CD14-positive monocyte (primary cell): ENCODE results near the gene OTUD7B. TPM values are rescaled to one million over a fixed set of nuclear protein-coding genes. Genes with fewer than 3 reads are reported as not detected.
A peak's percentile ranks its signal among the peaks of the same experiment; 100 is the strongest.

Source experiments
- DNase-seq, 3 donors: peaks; one replicate each; pipeline ENCODE4 v3.0.0-alpha.2; 2011 to 2022
- H2AFZ ChIP-seq: 2 replicates; pipeline ENCODE4 v1.6.0; 2012; ENCODE audit warnings: mild to moderate bottlenecking, low read depth, low read length, inconsistent platforms; ENCODE audit not compliant: insufficient read depth, poor library complexity, severe bottlenecking
- H3K27ac ChIP-seq, 2 donors: 1 replicate in 1 of 2; 2 replicates in 1 of 2; pipeline ENCODE4 v1.5.1; 2012 to 2013; ENCODE audit warnings: low read length in 2 of 2, control low read depth in 1 of 2, inconsistent platforms in 1 of 2, low read depth in 1 of 2, mild to moderate bottlenecking in 1 of 2
- H3K27me3 ChIP-seq, 2 donors: one replicate each; pipeline versions ENCODE4 v1.6.0 to v1.6.1; 2011 to 2013; ENCODE audit warnings: low read length in 2 of 2; ENCODE audit not compliant: control insufficient read depth in 2 of 2, insufficient read depth in 2 of 2
- H3K36me3 ChIP-seq, 2 donors: replicated peaks in 1 of 2; 1 replicate in 1 of 2; 2 replicates in 1 of 2; pipeline versions ENCODE4 v1.5.1 to v1.6.1; 2012 to 2013; ENCODE audit warnings: low read length in 2 of 2, control low read depth in 1 of 2, inconsistent platforms in 1 of 2, mild to moderate bottlenecking in 1 of 2; ENCODE audit not compliant: insufficient read depth in 2 of 2, control insufficient read depth in 1 of 2
- H3K4me1 ChIP-seq, 2 donors: 1 replicate in 1 of 2; 2 replicates in 1 of 2; pipeline versions ENCODE4 v1.5.1 to v1.6.1; 2012 to 2013; ENCODE audit warnings: low read length in 2 of 2, control low read depth in 1 of 2, inconsistent platforms in 1 of 2, mild to moderate bottlenecking in 1 of 2, moderate library complexity in 1 of 2; ENCODE audit not compliant: insufficient read depth in 2 of 2, control insufficient read depth in 1 of 2
- H3K4me2 ChIP-seq: replicated peaks from 2 replicates; pipeline ENCODE3; 2012; ENCODE audit warnings: low read length, moderate library complexity, mild to moderate bottlenecking; ENCODE audit not compliant: poor library complexity, severe bottlenecking; ENCODE audit errors: extremely low read depth
- H3K4me3 ChIP-seq, 3 experiments: fragments of 200-600 bp in 1 of 3; sonication (generic) in 1 of 3; replicated peaks in 1 of 3; 1 replicate in 2 of 3; 2 replicates in 1 of 3; pipeline ENCODE4 v1.5.1; 2011 to 2013; ENCODE audit warnings: low read length in 3 of 3, mild to moderate bottlenecking in 3 of 3, control low read depth in 2 of 3, low read depth in 2 of 3, inconsistent platforms in 1 of 3, moderate library complexity in 1 of 3
- H3K79me2 ChIP-seq: 2 replicates; pipeline ENCODE4 v1.6.0; 2012; ENCODE audit warnings: mild to moderate bottlenecking, control low read depth, inconsistent platforms, low read length, moderate library complexity; ENCODE audit not compliant: insufficient read depth
- H3K9ac ChIP-seq: 2 replicates; pipeline ENCODE4 v1.6.0; 2017; ENCODE audit warnings: low read length, mild to moderate bottlenecking; ENCODE audit not compliant: insufficient read depth, poor library complexity, severe bottlenecking
- H3K9me3 ChIP-seq, 2 donors: replicated peaks in 1 of 2; 1 replicate in 1 of 2; 2 replicates in 1 of 2; pipeline versions ENCODE4 v1.5.1 to v1.6.1; 2012 to 2013; ENCODE audit warnings: low read length in 2 of 2, control low read depth in 1 of 2; ENCODE audit not compliant: control insufficient read depth in 1 of 2, insufficient read depth in 1 of 2
- H4K20me1 ChIP-seq: 2 replicates; pipeline ENCODE4 v1.6.0; 2012; ENCODE audit warnings: mild to moderate bottlenecking, low read length, control low read depth, moderate library complexity; ENCODE audit not compliant: insufficient read depth
- H3K27ac Mint-ChIP-seq, 7 donors: one replicate each; pipeline ENCODE4 v1.8.0; 2020; ENCODE audit warnings: mild to moderate bottlenecking in 7 of 7, mixed read lengths in 7 of 7, moderate library complexity in 6 of 7, inconsistent platforms in 2 of 7
- H3K27me3 Mint-ChIP-seq, 3 donors: one replicate each; pipeline ENCODE4 v1.8.0; 2021 to 2022; ENCODE audit warnings: low read depth in 3 of 3, mild to moderate bottlenecking in 3 of 3, mixed read lengths in 3 of 3, moderate library complexity in 3 of 3, inconsistent platforms in 1 of 3
- H3K36me3 Mint-ChIP-seq, 2 donors: one replicate each; pipeline ENCODE4 v1.8.0; 2020; ENCODE audit warnings: mixed read lengths in 2 of 2, inconsistent platforms in 1 of 2, mild to moderate bottlenecking in 1 of 2
- H3K4me1 Mint-ChIP-seq: one replicate; pipeline ENCODE4 v1.8.0; 2020; ENCODE audit warnings: mild to moderate bottlenecking, mixed read lengths
- H3K4me3 Mint-ChIP-seq, 2 donors: one replicate each; pipeline ENCODE4 v1.8.0; 2020; ENCODE audit warnings: mild to moderate bottlenecking in 2 of 2, mixed read lengths in 2 of 2, moderate library complexity in 1 of 2
- H3K9me3 Mint-ChIP-seq, 7 donors: one replicate each; pipeline ENCODE4 v1.8.0; 2020 to 2022; ENCODE audit warnings: mixed read lengths in 7 of 7, mild to moderate bottlenecking in 6 of 7, moderate library complexity in 6 of 7, inconsistent platforms in 2 of 7
- WGBS: methylation state at CpG from one replicate; pipeline ENCODE4 v1.1.5; 2013; ENCODE audit warnings: missing lambda C conversion rate; ENCODE audit not compliant: insufficient coverage; 5-methylcytosine and 5-hydroxymethylcytosine counted together
- intact Hi-C, 2 donors: fragments of 100-400 bp; cut with micrococcal nuclease; formaldehyde crosslinking; loops; one replicate each; pipeline versions ENCODE4 v1.15.0 to v1.15.1; 2023
- polyA plus RNA-seq, 3 donors: library from polyadenylated mRNA; depleted of rRNA in 1 of 3; unstranded in 2 of 3; stranded (reverse) in 1 of 3; fragments of 300-500 nt in 2 of 3; fragments of >200 nt in 1 of 3; fragmentation: Illumina TruSeq in 2 of 3; gene quantifications; 1 replicate in 2 of 3; 2 replicates in 1 of 3; pipeline ENCODE4 v1.2.3, GENCODE V29; 2012 to 2021
- TF ChIP-seq, protein P1 (sequence below): fragments of 200-600 bp; IDR thresholded peaks from one replicate; pipeline ENCODE4 v1.8.0; 2022; ENCODE audit warnings: antibody characterized with exemption, mild to moderate bottlenecking

OTUD7B gene
- polyA plus RNA-seq, 3 donors, result 0.03 TPM; not detected in 2

DNA sequence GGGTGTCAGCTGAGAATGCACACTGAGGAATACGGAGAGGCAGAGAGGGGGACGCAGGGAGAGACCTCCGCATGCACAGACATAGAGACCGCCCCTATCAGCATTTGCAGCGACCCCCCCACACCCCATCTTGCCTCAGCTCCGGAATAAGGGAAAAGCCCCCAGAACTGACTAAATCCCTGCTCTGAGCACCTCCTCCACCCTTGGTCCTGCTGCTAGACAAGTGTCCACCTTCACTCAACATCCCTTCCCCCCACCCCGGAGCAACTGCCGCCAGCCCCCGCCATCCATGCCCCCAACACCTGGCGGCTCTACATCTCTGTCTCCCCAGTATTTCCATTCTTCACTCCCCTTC lies 93.7 kb downstream of the OTUD7B start:
- H3K36me3 Mint-ChIP-seq, result peaks cover 5 to 9% of the 10 kb centered on the region in 2 donors
- no peaks in the 10 kb centered on the region for H3K9me3 Mint-ChIP-seq
- H4K20me1 ChIP-seq, result no peaks in the 10 kb centered on the region
- no peak for DNase-seq
- H3K4me1 Mint-ChIP-seq, result peaks cover 36% of the 10 kb centered on the region
- TF ChIP-seq, protein P1, sequence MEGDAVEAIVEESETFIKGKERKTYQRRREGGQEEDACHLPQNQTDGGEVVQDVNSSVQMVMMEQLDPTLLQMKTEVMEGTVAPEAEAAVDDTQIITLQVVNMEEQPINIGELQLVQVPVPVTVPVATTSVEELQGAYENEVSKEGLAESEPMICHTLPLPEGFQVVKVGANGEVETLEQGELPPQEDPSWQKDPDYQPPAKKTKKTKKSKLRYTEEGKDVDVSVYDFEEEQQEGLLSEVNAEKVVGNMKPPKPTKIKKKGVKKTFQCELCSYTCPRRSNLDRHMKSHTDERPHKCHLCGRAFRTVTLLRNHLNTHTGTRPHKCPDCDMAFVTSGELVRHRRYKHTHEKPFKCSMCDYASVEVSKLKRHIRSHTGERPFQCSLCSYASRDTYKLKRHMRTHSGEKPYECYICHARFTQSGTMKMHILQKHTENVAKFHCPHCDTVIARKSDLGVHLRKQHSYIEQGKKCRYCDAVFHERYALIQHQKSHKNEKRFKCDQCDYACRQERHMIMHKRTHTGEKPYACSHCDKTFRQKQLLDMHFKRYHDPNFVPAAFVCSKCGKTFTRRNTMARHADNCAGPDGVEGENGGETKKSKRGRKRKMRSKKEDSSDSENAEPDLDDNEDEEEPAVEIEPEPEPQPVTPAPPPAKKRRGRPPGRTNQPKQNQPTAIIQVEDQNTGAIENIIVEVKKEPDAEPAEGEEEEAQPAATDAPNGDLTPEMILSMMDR, result no peak
- H3K4me3 ChIP-seq, result peak overlapping the region in 1 of 3 experiments; percentile 61
- no peak overlapping the region for H3K27ac ChIP-seq
- no peak overlapping the region for H3K27ac Mint-ChIP-seq
- H2AFZ ChIP-seq, result peak overlapping the region; percentile 33
- peaks cover 23 to 27% (median 26%) of the 10 kb centered on the region in 3 donors for H3K27me3 Mint-ChIP-seq
- peaks cover 7 to 19% of the 10 kb centered on the region in 2 donors for H3K27me3 ChIP-seq
- H3K4me3 Mint-ChIP-seq, result peak overlapping the region; percentile 41 to 87
- peaks cover 26 to 35% of the 10 kb centered on the region in 2 donors for H3K4me1 ChIP-seq
- H3K4me2 ChIP-seq, result peak overlapping the region; percentile 61
- no peaks in the 10 kb centered on the region for H3K79me2 ChIP-seq
- intact Hi-C loops, result no loop called here
- no peak overlapping the region for H3K9ac ChIP-seq
- H3K9me3 ChIP-seq, result no peaks in the 10 kb centered on the region
- 0% methylated on average over 4 of the region's 10 CpGs for WGBS
- H3K36me3 ChIP-seq, result peaks cover 0 to 4% of the 10 kb centered on the region in 2 donors

GRCh38 chr1:149916193-149916897 lies 94.2 kb downstream of the OTUD7B start:
- no peaks in the 10 kb centered on the region for H3K36me3 ChIP-seq
- Mint-ChIP-seq H3K27ac (peak overlapping the region in 1 of 7 donors; percentile 67), H3K36me3 (peaks cover 0 to 7% of the 10 kb centered on the region in 2 donors), H3K9me3 (no peaks in the 10 kb centered on the region), H3K4me1 (peaks cover 36% of the 10 kb centered on the region), H3K27me3 (peaks cover 26 to 27% (median 26%) of the 10 kb centered on the region in 3 donors), H3K4me3 (peak overlapping the region; percentile 49 to 87)
- intact Hi-C loops, result no loop called here
- TF ChIP-seq, protein P1, result no peak
- H3K4me1 ChIP-seq, result peaks cover 26 to 35% of the 10 kb centered on the region in 2 donors
- H3K27ac ChIP-seq, result no peak overlapping the region
- no peak for DNase-seq
- H3K4me3 ChIP-seq, result peak overlapping the region in 1 of 3 experiments; percentile 61
- H3K4me2 ChIP-seq, result peak overlapping the region; percentile 61
- no peaks in the 10 kb centered on the region for H3K9me3 ChIP-seq
- peak overlapping the region; percentile 33 for H2AFZ ChIP-seq
- H4K20me1 ChIP-seq, result no peaks in the 10 kb centered on the region
- no peak overlapping the region for H3K9ac ChIP-seq
- no CpG with 5 or more reads among the region's 9 CpGs for WGBS
- peaks cover 7 to 19% of the 10 kb centered on the region in 2 donors for H3K27me3 ChIP-seq
- no peaks in the 10 kb centered on the region for H3K79me2 ChIP-seq
